Measurements from ENCODE around the gene TOGARAM2.

DNA sequence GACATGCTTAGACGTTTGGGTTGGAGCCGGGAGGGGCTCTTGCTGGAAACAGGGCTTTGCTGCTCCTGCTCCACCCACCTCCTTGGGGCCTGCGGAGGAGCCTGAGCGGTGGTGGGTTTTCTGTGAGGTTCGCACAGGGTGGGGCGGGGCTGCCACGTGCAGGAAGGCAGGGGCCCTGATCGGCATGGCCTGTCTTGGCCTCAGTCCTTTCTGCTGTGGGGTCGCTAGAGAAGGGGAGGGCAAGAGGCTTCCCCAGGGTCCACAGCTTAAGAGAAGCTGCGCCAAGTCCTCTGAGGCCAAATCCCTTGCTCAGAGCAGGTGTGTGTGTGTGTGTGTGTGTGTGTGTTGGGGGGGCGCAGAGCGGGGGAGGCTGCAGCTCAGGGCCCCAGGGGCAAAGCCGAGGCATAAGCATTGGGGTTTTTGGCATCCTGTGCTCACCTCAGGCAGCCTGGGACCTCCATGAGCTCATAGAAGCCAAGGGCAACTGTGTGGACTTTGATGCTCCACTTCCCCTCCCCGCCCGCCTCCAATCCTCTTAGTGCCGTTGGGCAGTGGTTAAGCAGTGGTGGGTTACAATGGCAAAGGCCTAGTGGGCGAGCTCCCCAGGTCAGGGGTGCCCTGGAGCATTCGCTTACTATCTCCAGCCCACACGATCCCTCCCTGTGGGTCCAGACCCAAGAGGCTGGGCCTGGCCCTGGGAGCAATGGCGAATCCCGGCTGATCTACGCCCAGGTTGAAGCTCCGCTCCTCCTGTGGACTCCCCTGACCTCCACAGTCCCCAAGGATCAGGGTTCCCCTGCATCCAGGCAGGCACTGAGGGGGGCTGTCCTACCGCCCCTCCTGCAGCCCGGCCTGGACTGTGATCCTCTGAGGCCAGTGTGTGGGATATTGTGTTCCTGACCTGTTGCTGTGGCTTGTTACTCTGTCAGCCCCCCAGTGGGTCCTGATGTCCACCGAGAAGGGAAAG, 28.9 kb downstream of the TOGARAM2 start:
- TF ChIP-seq, protein P1, sequence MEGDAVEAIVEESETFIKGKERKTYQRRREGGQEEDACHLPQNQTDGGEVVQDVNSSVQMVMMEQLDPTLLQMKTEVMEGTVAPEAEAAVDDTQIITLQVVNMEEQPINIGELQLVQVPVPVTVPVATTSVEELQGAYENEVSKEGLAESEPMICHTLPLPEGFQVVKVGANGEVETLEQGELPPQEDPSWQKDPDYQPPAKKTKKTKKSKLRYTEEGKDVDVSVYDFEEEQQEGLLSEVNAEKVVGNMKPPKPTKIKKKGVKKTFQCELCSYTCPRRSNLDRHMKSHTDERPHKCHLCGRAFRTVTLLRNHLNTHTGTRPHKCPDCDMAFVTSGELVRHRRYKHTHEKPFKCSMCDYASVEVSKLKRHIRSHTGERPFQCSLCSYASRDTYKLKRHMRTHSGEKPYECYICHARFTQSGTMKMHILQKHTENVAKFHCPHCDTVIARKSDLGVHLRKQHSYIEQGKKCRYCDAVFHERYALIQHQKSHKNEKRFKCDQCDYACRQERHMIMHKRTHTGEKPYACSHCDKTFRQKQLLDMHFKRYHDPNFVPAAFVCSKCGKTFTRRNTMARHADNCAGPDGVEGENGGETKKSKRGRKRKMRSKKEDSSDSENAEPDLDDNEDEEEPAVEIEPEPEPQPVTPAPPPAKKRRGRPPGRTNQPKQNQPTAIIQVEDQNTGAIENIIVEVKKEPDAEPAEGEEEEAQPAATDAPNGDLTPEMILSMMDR (conservative IDR thresholded peaks at IDR 0.05; ENCODE audit: low read length): no peak
- no peak for TF ChIP-seq EZH2phosphoT487 (IDR thresholded peaks at IDR 0.05; ENCODE audit: borderline replicate concordance, low read depth, low read length)

Data from OCI-LY7 (cell line).